Measurements from ENCODE around the gene GADD45B.

DNA sequence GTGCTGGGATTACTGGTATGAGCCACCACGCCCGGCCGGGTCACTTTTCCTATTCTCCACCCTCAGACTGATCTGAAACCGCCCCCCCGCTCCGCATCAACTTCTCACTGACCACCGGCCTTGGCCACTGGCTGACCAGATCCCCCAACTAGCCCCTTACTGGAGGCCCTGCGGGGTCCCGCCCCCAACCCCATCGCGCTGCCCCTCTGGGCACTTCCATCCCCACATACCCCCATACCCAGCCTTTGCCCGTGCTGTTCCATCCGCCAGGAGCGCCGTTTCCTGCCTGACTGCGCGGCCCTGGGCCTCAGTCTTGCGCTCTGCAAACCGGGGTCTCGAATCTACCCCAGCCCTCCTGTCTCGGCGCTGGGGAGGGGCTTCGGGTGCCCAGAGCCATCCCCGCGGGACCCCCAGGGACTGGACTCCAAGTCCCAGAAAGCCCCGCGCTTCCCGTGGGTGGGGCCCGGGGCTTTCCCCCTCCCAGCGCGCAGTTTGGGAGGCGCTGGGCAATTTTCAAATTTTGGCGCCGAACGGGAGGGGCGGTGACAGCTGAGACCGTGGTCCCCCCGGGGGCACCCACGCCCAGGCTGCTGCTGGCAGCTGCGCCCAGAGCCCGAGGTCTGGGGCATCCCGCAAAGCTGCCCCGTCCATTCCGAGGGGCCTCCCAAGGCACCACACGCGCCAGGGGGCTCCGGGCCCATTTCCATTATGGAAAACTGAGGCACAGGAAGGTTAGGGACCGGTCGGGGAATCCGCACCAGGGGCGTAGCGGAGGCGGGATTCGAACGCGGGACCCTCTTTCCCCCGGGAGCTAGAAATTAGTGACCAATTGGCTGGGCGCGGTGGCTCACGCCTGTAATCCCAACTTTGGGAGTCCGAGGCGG is 13.9 kb upstream of the GADD45B start:
- peak in 1 of 6 experiments; percentile 17 for TF ChIP-seq CTCF (IDR thresholded peaks at IDR 0.05)
- TF ChIP-seq EP300 (IDR thresholded peaks at IDR 0.05): no peak
